ENCODE measurements around the gene WDR20.

DNA sequence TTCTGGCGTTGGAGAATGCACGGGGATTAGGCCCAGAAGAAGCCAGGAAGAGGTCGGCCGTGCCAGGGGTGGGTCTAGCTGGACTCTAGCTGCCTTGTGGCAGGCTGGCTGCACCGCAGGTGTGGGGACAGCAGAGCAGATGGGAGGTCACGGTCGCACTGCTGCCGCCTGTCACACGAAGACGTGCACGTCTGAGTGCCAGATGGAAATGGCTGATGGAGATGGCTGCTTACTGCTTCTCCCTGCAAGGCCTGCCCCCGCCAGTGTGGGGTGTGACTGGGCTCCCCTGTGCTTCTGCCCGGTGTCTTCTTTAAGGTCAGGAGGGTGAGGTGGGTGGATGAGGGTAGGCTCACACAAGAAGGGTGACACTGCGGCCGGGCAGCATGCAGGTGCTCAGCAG, 86.2 kb downstream of the WDR20 start:
- TF ChIP-seq, protein P1, sequence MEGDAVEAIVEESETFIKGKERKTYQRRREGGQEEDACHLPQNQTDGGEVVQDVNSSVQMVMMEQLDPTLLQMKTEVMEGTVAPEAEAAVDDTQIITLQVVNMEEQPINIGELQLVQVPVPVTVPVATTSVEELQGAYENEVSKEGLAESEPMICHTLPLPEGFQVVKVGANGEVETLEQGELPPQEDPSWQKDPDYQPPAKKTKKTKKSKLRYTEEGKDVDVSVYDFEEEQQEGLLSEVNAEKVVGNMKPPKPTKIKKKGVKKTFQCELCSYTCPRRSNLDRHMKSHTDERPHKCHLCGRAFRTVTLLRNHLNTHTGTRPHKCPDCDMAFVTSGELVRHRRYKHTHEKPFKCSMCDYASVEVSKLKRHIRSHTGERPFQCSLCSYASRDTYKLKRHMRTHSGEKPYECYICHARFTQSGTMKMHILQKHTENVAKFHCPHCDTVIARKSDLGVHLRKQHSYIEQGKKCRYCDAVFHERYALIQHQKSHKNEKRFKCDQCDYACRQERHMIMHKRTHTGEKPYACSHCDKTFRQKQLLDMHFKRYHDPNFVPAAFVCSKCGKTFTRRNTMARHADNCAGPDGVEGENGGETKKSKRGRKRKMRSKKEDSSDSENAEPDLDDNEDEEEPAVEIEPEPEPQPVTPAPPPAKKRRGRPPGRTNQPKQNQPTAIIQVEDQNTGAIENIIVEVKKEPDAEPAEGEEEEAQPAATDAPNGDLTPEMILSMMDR (IDR thresholded peaks at IDR 0.05; ENCODE audit: insufficient read depth, low read length, poor library complexity, severe bottlenecking), result no peak
- TF ChIP-seq EZH2phosphoT487 (conservative IDR thresholded peaks at IDR 0.05; ENCODE audit: low read length), result no peak
